Astrocyte of the cerebellum (primary cell): ENCODE measurements around the gene DYNC1LI2.
A peak's percentile ranks its signal among the peaks of the same experiment; 100 is the strongest.

Experiments
- DNase-seq: peaks from one replicate; pipeline ENCODE4 v3.0.0-alpha.2; 2011; ENCODE audit warnings: low read depth
- H3K4me3 ChIP-seq: 2 replicates; pipeline ENCODE4 v1.5.1; 2011; ENCODE audit warnings: mild to moderate bottlenecking, low read depth, low read length, moderate library complexity
- in situ Hi-C: cut with HindIII; loops from 2 replicates; pipeline ENCODE4 v1.10.0; 2017; ENCODE audit warnings: low sequenced_read_pairs
- TF ChIP-seq, protein P1 (sequence below): IDR thresholded peaks from 2 replicates; pipeline ENCODE4 v1.5.1; 2012; ENCODE audit warnings: low read length, low read depth, moderate library complexity, mild to moderate bottlenecking; ENCODE audit errors: missing control alignments

DYNC1LI2 gene

DNA sequence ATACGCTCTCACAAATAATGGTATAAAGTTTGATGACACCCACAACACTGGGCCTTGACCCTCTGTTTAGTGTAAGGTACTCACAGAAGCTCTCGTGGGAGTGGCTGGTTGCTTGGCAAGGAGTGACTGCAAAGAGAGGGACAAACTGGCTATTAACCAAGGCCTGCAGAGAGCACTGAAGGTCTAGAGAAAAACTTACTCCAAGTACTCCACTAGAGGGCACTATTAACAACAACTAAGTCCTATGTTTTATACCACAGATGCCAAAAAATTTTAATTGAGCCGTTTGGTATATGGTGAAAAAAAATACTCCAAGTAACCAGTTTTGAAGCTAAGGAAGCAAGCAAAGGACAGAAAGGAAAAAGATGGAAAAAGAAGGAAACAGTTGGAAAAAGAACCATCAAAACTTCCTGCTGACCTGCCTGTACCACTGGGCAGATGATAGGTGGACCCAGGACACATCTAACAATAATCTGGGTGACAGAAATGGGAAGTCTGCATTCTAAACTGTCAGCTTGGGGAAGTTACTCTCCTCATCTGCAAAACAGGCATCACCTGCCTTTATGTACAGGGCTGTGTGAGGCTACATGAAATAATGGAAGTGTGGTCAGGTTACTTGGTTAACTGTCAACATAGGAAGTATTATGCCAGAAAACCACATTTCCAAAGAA is 23.2 kb downstream of the DYNC1LI2 start:
- in situ Hi-C loops, result no loop called here
- no peak overlapping the region for H3K4me3 ChIP-seq
- TF ChIP-seq, protein P1, sequence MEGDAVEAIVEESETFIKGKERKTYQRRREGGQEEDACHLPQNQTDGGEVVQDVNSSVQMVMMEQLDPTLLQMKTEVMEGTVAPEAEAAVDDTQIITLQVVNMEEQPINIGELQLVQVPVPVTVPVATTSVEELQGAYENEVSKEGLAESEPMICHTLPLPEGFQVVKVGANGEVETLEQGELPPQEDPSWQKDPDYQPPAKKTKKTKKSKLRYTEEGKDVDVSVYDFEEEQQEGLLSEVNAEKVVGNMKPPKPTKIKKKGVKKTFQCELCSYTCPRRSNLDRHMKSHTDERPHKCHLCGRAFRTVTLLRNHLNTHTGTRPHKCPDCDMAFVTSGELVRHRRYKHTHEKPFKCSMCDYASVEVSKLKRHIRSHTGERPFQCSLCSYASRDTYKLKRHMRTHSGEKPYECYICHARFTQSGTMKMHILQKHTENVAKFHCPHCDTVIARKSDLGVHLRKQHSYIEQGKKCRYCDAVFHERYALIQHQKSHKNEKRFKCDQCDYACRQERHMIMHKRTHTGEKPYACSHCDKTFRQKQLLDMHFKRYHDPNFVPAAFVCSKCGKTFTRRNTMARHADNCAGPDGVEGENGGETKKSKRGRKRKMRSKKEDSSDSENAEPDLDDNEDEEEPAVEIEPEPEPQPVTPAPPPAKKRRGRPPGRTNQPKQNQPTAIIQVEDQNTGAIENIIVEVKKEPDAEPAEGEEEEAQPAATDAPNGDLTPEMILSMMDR, result peak; percentile 46
- DNase-seq, result peak; percentile 61

DNA sequence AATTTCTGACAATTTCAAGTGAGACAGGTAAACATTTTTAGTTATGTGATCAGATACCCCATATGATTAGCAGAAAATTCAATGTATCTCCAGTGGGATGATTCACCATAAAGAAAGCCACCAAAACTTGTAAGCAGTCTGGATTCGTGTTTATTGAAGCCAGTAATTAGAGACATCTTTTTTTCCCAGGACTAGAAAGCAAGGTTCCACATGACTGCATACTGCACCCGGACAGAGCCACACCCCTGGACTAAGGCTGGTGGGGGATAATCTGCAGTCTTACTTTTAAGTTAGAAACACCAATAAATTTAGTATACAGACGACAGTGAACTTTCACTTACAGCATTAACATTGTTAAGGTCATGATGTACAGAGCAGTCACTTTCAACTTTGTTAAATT is 30.6 kb downstream of the DYNC1LI2 start:
- DNase-seq, result no peak
- no peak overlapping the region for H3K4me3 ChIP-seq
- TF ChIP-seq, protein P1, result no peak
- in situ Hi-C loops, result no loop called here

DNA sequence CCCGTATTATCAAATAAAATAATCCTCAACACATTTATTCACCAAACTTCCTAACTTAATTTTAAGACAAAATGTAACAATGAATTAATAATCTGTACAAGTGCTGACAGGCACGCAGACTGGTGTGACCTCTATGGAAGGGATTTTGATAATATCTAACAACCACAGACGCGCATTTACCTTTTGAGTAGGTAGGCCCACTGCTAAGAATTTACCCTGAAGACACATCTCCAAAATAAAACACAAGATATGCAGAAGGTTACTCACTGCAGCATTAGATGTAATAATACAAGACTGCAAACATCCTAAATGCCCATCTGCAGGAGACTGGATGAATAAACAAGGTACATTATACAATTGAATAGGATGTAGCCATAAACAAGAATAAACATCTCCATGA is 32.2 kb downstream of the DYNC1LI2 start:
- TF ChIP-seq, protein P1, result no peak
- DNase-seq, result no peak
- in situ Hi-C loops, result no loop called here
- no peak overlapping the region for H3K4me3 ChIP-seq

DNA sequence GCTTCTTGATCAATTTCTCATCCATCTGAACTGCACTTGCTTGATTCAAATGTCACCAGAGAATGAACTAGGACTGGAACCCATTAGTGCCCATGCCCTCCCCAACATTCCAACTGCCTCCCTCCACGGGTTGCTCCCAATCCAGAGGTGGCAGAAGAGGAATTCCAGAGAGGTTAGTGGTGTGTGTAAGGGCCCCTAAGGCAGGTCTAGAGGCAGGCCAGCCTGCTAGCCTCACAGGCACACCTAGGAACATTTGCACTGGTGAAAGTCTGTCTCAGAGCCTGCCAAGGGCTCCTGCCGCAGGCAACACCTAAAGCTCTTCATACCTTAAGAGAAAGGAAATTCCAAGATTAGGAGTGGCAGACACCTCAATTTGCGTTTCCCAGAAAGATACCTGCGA is 33.6 kb downstream of the DYNC1LI2 start:
- H3K4me3 ChIP-seq, result no peak overlapping the region
- no peak for DNase-seq
- TF ChIP-seq, protein P1, result no peak
- in situ Hi-C loops, result no loop called here

DNA sequence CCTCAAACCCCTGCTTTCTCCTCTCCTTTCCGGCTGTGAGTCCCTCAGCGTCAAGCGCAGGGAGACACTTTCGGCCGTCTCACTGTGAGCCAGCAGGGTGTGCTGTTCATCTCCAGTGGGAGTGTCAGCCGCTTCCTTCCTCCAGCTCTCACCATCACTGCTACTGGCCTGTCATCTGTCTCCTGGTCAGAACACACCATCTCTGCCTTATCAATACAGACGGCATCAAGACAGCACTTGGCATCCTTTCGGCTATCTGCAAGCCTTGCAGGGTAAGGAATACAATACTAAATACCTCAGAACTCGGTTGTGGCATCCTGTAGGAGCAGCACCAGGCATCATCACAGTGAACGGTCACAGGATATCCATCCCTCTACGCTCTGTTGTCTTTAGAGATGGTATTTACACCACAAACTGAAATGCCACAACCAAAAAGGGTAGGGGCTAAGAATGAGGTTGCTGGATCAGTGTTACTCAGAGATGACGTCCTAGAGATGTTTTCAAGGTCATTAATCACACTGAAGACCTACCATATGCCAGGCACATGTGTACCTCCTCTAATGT is 34.2 kb downstream of the DYNC1LI2 start:
- H3K4me3 ChIP-seq, result no peak overlapping the region
- DNase-seq, result peak; percentile 22
- TF ChIP-seq, protein P1, result peak; percentile 64
- in situ Hi-C loops, result no loop called here

DNA sequence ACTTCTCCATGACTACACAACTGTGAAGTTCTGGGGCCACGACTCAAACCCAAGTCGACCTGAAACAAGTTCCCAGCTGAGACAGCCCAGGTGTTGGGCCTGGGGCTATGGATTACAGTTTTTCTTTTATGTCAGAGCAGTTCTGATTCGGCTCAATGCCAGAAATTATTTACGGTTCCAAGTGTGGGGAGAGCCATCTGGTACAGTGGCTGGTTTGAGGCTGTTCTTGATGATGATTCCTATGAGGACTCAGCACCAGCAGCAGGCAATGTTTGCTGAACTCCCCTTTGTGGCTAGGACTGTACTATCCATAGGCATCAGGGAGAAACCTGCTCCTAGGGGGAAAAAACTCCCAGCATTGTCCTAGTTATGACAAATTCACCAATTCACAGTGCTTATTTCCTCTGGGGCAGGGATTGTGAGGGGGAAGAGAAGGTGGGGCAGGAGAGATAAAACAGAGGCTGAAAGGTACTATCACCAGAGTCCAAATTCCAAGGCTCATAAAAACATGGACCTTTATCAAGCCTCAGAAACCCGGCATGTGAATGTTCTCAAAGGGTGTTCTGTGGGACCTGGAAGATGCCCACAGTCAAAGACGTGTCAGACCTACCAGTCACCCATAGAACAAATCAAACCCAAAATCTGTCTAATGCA is 36.6 kb downstream of the DYNC1LI2 start:
- TF ChIP-seq, protein P1, result no peak
- in situ Hi-C loops, result no loop called here
- no peak overlapping the region for H3K4me3 ChIP-seq
- DNase-seq, result peak; percentile 37
